Gastroesophageal sphincter (tissue), 3 donors: Measurements from ENCODE around the gene RPL36.
"Not testable (repeated sequence)": the region's sequence is repeated elsewhere in the genome, so short reads cannot be mapped to it uniquely, and the experiment has no call there.

Experiments used
- POLR2A ChIP-seq, 2 donors: fragments of 450-650 bp; IDR thresholded peaks; one replicate each; pipeline ENCODE4 v1.6.1; 2017; ENCODE audit warnings: antibody characterized with exemption in 2 of 2, mild to moderate bottlenecking in 2 of 2, moderate library complexity in 1 of 2
- TF ChIP-seq, protein P1 (sequence below), 4 experiments: fragments of 200-600 bp in 2 of 4; fragments of 450-650 bp in 2 of 4; sonication (generic) in 1 of 4; IDR thresholded peaks; one replicate each; pipeline ENCODE4 v1.5.1; 2017 to 2019; ENCODE audit warnings: antibody characterized with exemption in 4 of 4, mild to moderate bottlenecking in 2 of 4, moderate library complexity in 2 of 4

DNA sequence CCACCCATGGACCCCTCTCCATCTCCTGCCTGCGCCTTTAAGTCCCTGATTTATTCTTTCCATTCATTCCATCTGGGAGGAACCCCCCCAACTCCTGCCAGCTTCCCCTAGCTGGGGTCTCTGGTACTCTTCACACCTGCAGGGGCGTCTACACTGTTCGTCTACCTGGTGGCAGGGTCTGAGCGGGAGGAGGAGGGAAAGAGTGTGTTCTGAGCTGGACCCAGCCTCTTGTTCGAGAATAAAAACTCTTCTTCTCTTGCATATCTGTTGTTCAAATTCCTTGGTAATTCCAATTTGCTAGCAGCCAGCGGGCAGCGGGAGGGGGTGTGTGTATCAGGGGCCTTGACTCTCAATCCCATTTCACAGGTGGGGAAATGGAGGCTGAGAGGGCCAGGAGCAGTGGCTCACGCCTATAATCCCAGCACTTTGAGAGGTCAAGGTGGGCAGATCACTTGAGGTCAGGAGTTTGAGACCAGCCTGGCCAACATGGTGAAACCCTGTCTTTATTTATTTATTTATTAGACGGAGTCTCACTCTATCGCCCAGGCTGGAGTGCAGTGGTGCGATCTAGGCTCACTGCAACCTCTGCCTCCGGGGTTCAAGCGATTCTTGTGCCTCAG, 1.7 kb upstream of the RPL36 start:
- not testable (repeated sequence) for TF ChIP-seq POLR2A (IDR thresholded peaks at IDR 0.05)
- TF ChIP-seq, protein P1, sequence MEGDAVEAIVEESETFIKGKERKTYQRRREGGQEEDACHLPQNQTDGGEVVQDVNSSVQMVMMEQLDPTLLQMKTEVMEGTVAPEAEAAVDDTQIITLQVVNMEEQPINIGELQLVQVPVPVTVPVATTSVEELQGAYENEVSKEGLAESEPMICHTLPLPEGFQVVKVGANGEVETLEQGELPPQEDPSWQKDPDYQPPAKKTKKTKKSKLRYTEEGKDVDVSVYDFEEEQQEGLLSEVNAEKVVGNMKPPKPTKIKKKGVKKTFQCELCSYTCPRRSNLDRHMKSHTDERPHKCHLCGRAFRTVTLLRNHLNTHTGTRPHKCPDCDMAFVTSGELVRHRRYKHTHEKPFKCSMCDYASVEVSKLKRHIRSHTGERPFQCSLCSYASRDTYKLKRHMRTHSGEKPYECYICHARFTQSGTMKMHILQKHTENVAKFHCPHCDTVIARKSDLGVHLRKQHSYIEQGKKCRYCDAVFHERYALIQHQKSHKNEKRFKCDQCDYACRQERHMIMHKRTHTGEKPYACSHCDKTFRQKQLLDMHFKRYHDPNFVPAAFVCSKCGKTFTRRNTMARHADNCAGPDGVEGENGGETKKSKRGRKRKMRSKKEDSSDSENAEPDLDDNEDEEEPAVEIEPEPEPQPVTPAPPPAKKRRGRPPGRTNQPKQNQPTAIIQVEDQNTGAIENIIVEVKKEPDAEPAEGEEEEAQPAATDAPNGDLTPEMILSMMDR (IDR thresholded peaks at IDR 0.05): not testable (repeated sequence)
